ENCODE measurements around the gene SESN2. TPM values are rescaled to one million over a fixed set of nuclear protein-coding genes. Genes with fewer than 3 reads are reported as not detected.

The SESN2 gene
- polyA plus RNA-seq, 1 experiment = 53.4 TPM

- no peaks in the 10 kb centered on the region for H3K36me3 ChIP-seq (ENCODE audit: control insufficient read depth, insufficient read depth, low read length)
- no peaks in the 10 kb centered on the region for H3K27me3 ChIP-seq (ENCODE audit: control insufficient read depth, insufficient read depth, low read length)
- DNase-seq (ENCODE audit: low read depth) = no peak
- ChIA-PET POLR2A (interaction anchor here (0.8 kb wide), 1 partner anchor 259 kb away, joined by 4 read pairs; no protein-coding TSS in a partner anchor), CTCF (interaction anchor here (1.3 to 3.5 kb wide), 10 partner anchors 7 to 353 kb away, joined by 4 to 28 read pairs (median 8); partner anchors contain the start of genes DNAJC8, MED18 and SESN2)
- H3K4me3 ChIP-seq (ENCODE audit: low read depth, low read length) = no peak overlapping the region
- no peak for TF ChIP-seq CTCF (IDR thresholded peaks at IDR 0.05; ENCODE audit: insufficient read depth, low read depth, low read length)
Observed at GRCh38 chr1:28249866-28250295, 9.4 kb upstream of the SESN2 start.

GRCh38 chr1:28256197-28256827 is 3.0 kb upstream of the SESN2 start:
- no peak for DNase-seq (ENCODE audit: low read depth)
- Histone ChIP-seq H3K36me3 (ENCODE audit: control insufficient read depth, insufficient read depth, low read length) (no peaks in the 10 kb centered on the region), H3K4me3 (ENCODE audit: low read depth, low read length) (no peak overlapping the region), H3K27me3 (ENCODE audit: control insufficient read depth, insufficient read depth, low read length) (no peaks in the 10 kb centered on the region)
- no peak for TF ChIP-seq CTCF (IDR thresholded peaks at IDR 0.05; ENCODE audit: insufficient read depth, low read depth, low read length)
- POLR2A ChIA-PET = no interaction called here
- CTCF ChIA-PET = interaction anchor here (0.6 to 3.2 kb wide), 2 partner anchors 8 to 166 kb away, joined by 3 to 17 read pairs; no protein-coding TSS in a partner anchor

- H3K27me3 ChIP-seq (ENCODE audit: control insufficient read depth, insufficient read depth, low read length) = no peaks in the 10 kb centered on the region
- DNase-seq (ENCODE audit: low read depth) = no peak
- TF ChIP-seq CTCF (IDR thresholded peaks at IDR 0.05; ENCODE audit: insufficient read depth, low read depth, low read length) = no peak
- no peak overlapping the region for H3K4me3 ChIP-seq (ENCODE audit: low read depth, low read length)
- CTCF ChIA-PET = interaction anchor here (0.6 to 3.2 kb wide), 3 partner anchors 9 to 125 kb away, joined by 3 to 17 read pairs (median 4); no protein-coding TSS in a partner anchor
- POLR2A ChIA-PET = no interaction called here
- H3K36me3 ChIP-seq (ENCODE audit: control insufficient read depth, insufficient read depth, low read length) = no peaks in the 10 kb centered on the region
Observed at GRCh38 chr1:28257736-28258135, 1.6 kb upstream of the SESN2 start.

- no peak for DNase-seq (ENCODE audit: low read depth)
- no peak for TF ChIP-seq CTCF (IDR thresholded peaks at IDR 0.05; ENCODE audit: insufficient read depth, low read depth, low read length)
- CTCF ChIA-PET = interaction anchor here (0.6 to 3.2 kb wide), 3 partner anchors 10 to 106 kb away, joined by 3 to 17 read pairs (median 14); no protein-coding TSS in a partner anchor
- 0 out of 2 replicates have a peak overlapping the region, but pooled peaks have one; percentile 1 for H3K4me3 ChIP-seq (ENCODE audit: low read depth, low read length)
- no peaks in the 10 kb centered on the region for H3K36me3 ChIP-seq (ENCODE audit: control insufficient read depth, insufficient read depth, low read length)
- no peaks in the 10 kb centered on the region for H3K27me3 ChIP-seq (ENCODE audit: control insufficient read depth, insufficient read depth, low read length)
- POLR2A ChIA-PET = no interaction called here
Observed at GRCh38 chr1:28258628-28259251, 578 bp upstream of the SESN2 start.

Measured in BJ (cell line).